SH-SY5Y (cell line): ENCODE results near the gene MAPT.

Source experiments
- GATA2 ChIP-seq: IDR thresholded peaks from 2 replicates; pipeline ENCODE4 v1.6.1; 2011; ENCODE audit warnings: mild to moderate bottlenecking, low read depth, low read length
- GATA3 ChIP-seq: IDR thresholded peaks from 2 replicates; pipeline ENCODE4 v1.6.1; 2011; ENCODE audit warnings: low read depth, mild to moderate bottlenecking, low read length, moderate library complexity

The MAPT gene

GRCh38 chr17:45894022-45894784, at the start of gene MAPT:
Gene MAPT (plus strand): TSS chr17:45894554. CDS start chr17:45962338, 67,784 bp downstream.
- peak; percentile 22; the same call in 1 of the 2 replicates for TF ChIP-seq GATA2
- no peak for TF ChIP-seq GATA3

GRCh38 chr17:45844695-45845375, 49.5 kb upstream of the MAPT start, which contains the start of gene SPPL2C:
Gene SPPL2C (plus strand): TSS chr17:45844881. CDS start chr17:45844907, 26 bp downstream.
- TF ChIP-seq GATA2, result no peak
- no peak for TF ChIP-seq GATA3

- TF ChIP-seq GATA3, result no peak
- TF ChIP-seq GATA2, result no peak
These were observed 48.8 kb upstream of the MAPT start for GRCh38 chr17:45845376-45846185.

GRCh38 chr17:45846223-45846622, 48.1 kb upstream of the MAPT start:
- no peak for TF ChIP-seq GATA3
- no peak for TF ChIP-seq GATA2

GRCh38 chr17:45846646-45847045, 47.7 kb upstream of the MAPT start:
- TF ChIP-seq GATA2 (no peak), GATA3 (no peak)

- TF ChIP-seq GATA2 (no peak), GATA3 (no peak)
These were observed 47.3 kb upstream of the MAPT start for GRCh38 chr17:45847101-45847500.

GRCh38 chr17:45847747-45848146, 46.6 kb upstream of the MAPT start:
- TF ChIP-seq GATA3 (no peak), GATA2 (no peak)

- TF ChIP-seq GATA3 (no peak), GATA2 (no peak)
These were observed 45.9 kb upstream of the MAPT start for GRCh38 chr17:45848405-45848804.

- TF ChIP-seq GATA3 (no peak), GATA2 (no peak)
These were observed 45.4 kb upstream of the MAPT start for GRCh38 chr17:45848868-45849535.

- TF ChIP-seq GATA2 (no peak), GATA3 (no peak)
These were observed 44.8 kb upstream of the MAPT start for GRCh38 chr17:45849536-45849990.

- TF ChIP-seq GATA2, result no peak
- no peak for TF ChIP-seq GATA3
These were observed 44.3 kb upstream of the MAPT start for GRCh38 chr17:45850011-45850410.

GRCh38 chr17:45850468-45850867, 43.9 kb upstream of the MAPT start:
- TF ChIP-seq GATA3, result no peak
- no peak for TF ChIP-seq GATA2

- TF ChIP-seq GATA2, result no peak
- no peak for TF ChIP-seq GATA3
These were observed 43.3 kb upstream of the MAPT start for GRCh38 chr17:45851022-45851421.

- no peak for TF ChIP-seq GATA2
- no peak for TF ChIP-seq GATA3
These were observed 42.9 kb upstream of the MAPT start for GRCh38 chr17:45851464-45851863.

GRCh38 chr17:45851873-45852272, 42.5 kb upstream of the MAPT start:
- TF ChIP-seq GATA3, result no peak
- TF ChIP-seq GATA2, result no peak
